ENCODE results near the gene OSBP2.
"Not testable (repeated sequence)": the region's sequence is repeated elsewhere in the genome, so short reads cannot be mapped to it uniquely, and the experiment has no call there.

The OSBP2 gene

DNA sequence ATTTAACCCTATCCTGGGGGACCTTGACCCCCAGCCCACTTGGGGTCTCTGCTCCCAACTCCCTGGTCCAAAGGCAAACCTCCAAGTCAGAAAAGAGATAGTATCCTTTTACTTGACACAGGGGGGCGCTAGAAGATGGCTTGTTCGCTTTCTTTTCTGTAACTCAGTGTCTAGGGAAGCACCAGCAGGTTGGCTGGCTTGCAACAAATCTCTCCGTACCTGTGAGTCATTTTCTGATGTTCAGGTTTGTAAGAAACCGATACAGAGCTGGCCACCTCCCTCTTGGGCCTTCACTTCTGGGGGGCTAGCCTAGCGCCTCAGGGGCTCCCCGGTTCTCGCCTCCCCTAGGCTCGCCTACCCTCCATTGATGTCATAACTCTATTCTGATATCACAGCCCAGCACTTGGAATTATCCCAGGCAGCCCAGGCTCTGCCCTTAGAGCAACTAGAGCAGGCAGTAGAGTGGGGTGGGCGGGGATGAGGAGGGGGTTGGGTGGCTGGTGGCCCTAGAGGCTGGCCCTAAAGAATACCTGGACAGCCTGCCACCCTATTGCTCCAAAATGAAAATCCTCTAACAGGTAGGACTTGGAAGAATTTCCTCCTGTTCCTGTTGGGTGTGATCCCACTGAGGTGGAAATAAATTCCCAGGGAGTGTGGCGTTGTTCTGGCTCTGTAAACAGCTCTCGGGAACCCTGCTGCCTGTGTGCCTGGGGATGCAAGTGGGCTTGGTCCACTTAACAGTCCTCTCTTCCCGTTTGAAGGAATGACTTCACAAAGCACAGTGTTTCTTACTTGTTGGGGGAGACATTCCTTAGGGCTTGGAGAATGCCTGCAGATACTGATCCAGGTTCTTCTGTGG is 69.4 kb downstream of the OSBP2 start:
- no peak for DNase-seq (ENCODE audit: low read depth)

- DNase-seq (ENCODE audit: low read depth) = no peak
Measured at GRCh38 chr22:30767661-30768060, 73.0 kb downstream of the OSBP2 start.

- DNase-seq (ENCODE audit: low read depth) = no peak
Measured at GRCh38 chr22:30770716-30771115, 76.0 kb downstream of the OSBP2 start.

DNA sequence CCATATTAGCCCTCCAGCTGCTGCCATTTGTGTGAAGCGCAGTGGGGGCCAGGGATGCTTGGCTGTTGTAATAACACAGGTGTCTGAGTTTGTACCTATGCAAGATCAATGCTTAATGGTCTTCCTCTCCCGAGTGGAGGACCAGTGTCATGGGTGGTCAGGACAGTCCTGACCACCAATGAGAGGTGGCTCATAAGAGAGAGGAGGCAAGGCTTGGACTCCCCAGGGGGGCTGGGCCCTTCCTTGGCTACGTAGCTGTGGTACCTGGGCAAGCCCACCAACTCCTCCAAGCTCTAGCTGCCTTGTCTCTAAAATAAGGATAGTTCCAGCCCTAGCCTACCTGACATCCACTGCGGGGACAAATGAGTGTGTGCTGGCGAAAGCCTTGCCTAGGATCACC is 79.2 kb downstream of the OSBP2 start:
- DNase-seq (ENCODE audit: low read depth) = no peak

DNA sequence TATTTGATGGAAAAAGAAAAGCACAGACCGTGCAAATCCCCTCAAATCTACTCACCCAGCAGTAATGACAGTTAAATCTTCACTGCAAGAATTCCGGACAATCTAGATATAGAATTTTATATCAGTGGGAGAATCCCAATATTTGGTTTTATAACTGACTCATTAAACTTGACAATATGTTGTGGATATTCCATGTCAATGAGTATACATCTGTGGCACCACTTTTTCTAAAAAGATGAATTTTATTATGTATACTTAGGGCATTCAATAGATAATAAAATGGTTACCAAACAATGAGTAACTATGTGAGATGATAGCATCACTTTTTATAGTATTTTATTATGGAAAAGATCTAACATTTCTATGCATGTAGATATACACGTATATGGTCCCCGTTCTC is 79.9 kb downstream of the OSBP2 start:
- DNase-seq (ENCODE audit: low read depth) = no peak

DNA sequence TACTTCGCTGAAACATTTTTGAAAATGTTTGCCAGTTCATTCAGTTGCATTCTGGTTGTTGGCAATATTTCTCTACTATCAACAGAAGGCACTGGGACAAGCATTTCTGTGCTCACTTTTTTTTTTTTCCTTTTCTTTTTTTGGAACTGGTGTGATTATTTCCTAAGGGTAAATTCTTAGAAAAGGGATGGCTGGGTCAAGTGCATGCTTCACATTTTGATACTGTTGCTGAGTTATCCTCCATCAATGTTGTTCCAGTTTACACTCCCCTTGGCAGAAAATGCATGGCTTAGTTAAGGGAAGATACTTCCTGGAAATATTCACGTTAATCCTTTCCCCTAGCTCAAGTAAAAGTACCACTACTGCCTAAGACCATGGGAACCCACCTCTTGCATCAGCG is 81.8 kb downstream of the OSBP2 start:
- DNase-seq (ENCODE audit: low read depth) = no peak

- DNase-seq (ENCODE audit: low read depth) = not testable (repeated sequence)
Measured at GRCh38 chr22:30777146-30777545, 82.5 kb downstream of the OSBP2 start.

GRCh38 chr22:30777587-30777986 is 82.9 kb downstream of the OSBP2 start:
- DNase-seq (ENCODE audit: low read depth) = no peak

- DNase-seq (ENCODE audit: low read depth) = no peak
Measured at GRCh38 chr22:30778261-30778660, 83.6 kb downstream of the OSBP2 start.

DNA sequence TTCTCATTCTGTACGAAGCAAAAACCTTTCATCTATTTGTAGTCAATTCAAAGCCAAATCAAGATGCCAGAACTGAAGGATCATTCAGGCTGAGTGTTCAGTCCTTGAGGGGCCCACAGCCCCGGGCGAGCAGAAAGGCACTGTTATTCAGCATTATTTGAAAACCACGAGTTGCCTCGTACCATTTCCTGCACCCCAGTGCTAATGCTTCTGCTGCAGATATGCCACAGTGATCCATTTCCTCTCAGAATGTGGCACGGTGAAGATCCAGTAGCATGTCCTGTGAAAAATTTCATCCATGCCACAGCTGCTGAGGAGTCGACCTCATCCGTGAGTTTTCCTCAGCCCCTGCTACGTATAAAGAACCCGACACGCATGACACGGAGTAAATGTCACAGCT is 85.4 kb downstream of the OSBP2 start:
- no peak for DNase-seq (ENCODE audit: low read depth)

DNA sequence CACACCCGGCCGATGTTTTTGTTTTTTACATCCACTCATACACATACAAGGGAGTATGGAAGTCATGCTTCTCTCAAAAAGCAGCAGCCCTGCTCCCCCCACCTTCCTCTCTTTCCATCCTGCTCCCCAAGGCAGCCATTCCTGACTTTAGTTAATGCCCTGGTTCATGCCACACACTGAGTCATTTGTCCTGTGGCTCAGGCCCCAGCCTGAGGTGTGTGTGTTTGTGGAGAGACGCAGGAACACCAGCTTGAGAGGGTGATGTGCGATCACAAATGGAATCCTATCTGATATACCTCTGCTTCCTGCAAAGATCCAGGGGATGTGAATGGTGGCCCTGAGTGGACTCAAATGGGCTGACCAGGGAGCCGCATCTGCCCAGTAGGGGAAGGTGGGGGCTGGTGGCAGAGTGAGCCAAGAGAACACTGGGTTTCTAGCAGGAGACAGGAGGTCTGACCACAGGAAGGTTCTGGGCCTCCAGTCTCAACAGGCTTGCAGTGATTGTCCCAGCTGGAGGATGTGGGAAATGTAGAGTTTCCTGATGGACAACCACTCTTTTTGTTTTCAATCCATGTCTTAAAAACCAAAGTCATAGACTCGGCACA is 86.7 kb downstream of the OSBP2 start:
- DNase-seq (ENCODE audit: low read depth) = no peak

- no peak for DNase-seq (ENCODE audit: low read depth)
Measured at GRCh38 chr22:30782613-30783012, 87.9 kb downstream of the OSBP2 start.

- DNase-seq (ENCODE audit: low read depth) = no peak
Measured at GRCh38 chr22:30783021-30783420, 88.3 kb downstream of the OSBP2 start.

GRCh38 chr22:30785527-30785926 is 90.9 kb downstream of the OSBP2 start:
- no peak for DNase-seq (ENCODE audit: low read depth)

DNA sequence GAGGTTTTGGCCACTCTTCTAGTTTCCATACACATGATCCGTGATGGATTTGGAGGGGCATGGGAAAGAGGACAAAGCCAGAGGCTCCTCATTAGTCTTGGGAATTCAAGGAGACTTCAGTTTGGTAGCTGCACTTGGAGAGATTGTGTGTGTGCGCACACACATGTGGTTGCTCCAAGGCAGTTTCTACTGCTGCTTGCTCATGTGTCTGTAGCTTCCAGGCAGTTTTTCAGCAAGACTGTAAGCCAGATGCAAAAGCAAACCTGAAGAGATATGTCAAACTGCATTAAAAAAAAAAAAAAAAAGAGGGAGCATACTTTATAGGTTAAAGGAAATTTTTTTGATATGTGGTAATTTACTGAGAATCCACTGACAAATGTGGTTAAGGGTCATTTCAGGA is 95.7 kb downstream of the OSBP2 start:
- no peak for DNase-seq (ENCODE audit: low read depth)

DNA sequence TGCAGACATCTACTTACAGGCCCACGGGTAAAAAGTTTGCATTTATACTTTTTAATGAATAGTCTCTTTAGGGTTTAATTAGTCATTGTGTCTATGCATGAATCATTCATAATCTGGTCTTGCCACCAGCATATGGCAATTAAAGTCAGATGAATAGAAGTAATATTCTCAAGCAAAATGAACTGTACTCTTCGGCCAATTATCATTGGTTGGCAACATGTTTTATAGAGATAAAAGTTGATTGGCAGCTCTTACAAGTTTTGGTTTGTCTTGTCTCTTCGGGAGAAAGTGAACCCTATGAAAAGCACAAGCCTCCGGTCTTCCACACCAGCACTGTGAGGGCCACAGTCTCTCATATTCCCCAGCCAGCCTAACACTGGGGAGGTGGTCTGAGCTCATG is 97.8 kb downstream of the OSBP2 start:
- DNase-seq (ENCODE audit: low read depth) = no peak

DNA sequence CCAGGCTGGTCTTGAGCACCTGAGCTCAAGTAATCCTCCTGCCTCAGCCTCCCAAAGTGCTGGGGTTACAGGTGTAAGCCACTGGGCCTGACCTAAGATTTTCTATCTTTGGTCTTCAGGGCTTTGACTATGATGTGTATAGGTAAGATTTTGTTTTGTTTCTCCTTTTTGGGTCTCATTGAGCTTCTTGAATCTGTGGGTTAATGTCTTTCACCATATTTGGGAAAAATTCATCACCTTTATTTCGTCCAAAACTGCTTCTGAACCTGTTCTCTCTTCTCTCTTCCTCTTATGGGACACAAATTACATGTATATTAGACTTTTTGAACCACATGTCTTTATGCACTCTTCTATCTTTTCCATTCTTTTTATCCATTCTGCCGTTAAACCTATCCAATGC is 100.4 kb downstream of the OSBP2 start:
- no peak for DNase-seq (ENCODE audit: low read depth)

GRCh38 chr22:30801695-30802094 is 107.0 kb downstream of the OSBP2 start:
- no peak for DNase-seq (ENCODE audit: low read depth)

DNA sequence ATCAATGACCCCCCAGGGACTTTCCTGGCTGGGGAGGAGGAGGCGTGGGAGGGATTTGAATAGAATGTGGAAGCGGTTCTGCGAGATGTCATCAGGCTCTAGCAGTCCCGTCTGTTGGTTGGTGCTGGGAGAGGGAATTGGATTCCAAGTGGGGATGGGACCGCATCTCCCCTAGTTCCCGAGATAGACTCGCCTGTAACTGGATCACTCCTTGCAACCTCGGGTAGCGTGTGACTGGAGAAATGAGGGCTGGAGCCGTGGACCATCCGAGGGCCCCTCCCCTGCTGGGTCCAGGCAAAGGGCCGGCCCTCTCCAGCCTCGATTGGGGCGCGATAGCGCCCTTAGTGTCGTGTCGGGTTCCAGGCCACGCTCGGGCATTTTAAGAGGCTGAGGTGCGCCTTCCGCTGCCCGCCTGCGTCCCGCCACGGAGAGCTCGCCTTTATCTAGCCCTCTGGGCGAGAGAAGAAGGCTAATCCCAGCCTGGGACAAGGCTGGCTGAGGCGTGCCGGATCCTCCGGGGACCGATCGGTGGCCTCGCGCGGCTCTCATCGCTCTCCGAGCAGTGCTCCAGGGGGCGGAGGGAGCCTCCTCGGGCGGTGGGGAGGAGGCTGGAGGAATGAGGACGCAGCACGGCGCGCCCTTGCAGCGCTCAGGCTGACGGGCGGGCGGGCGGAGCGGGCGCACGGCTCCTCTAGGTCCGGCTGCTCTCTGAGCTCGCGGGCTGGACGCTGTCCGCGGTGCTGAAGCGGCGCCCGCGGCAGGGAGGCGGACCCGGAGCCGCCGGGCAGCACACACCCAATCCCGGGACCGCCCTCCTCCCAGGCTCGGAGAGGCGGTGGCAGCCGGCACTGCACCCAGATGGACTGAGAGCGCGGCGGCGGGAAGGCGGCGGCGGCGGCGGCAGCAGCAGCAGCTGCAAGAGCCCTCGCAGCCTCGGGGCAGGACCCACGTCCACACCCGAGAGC is 107.8 kb downstream of the OSBP2 start:
- DNase-seq (ENCODE audit: low read depth) = peak; percentile 25

GRCh38 chr22:30803679-30804078 is 109.0 kb downstream of the OSBP2 start:
- DNase-seq (ENCODE audit: low read depth) = no peak

DNA sequence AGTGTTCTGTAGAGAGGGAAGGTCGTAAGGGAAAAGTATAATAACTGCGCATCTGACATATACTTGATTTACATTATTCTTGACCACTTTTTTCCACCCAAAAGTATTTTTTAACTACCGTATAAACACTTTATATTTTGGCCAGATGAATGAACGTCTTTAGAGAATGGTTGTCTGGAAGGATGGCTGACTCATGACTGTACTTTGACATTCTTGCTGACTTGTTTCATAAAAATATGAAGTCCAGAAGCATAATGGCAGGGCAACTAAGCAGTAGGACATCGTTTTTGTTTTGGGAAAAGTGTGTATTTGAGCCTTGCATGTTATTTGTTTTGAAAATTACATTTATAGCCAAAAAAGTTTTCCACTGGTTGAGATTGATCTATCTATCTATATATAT is 110.0 kb downstream of the OSBP2 start:
- no peak for DNase-seq (ENCODE audit: low read depth)

DNA sequence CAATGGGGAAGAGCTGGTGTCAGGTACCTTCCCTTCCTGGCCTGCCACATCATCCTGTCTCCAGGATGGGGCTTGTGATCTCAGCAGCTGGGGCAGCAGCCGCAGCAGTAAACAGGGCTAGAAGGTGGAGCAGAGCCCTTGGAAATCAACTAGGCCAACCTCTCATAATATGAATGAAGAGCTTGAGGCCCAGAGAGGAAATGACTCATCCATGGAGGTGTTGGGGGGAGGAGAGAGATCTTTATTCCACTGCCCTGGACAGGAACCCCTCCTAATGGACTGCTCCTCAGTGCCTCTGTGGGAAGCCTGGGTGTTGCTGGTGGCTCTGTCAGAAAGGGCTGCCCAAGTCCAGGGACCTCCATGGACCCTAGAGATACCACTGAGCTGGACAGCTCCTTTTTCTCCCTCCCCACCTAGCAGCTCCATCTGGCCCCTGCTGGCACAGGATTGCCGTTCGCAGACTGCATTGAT is 111.8 kb downstream of the OSBP2 start:
- DNase-seq (ENCODE audit: low read depth) = no peak

DNA sequence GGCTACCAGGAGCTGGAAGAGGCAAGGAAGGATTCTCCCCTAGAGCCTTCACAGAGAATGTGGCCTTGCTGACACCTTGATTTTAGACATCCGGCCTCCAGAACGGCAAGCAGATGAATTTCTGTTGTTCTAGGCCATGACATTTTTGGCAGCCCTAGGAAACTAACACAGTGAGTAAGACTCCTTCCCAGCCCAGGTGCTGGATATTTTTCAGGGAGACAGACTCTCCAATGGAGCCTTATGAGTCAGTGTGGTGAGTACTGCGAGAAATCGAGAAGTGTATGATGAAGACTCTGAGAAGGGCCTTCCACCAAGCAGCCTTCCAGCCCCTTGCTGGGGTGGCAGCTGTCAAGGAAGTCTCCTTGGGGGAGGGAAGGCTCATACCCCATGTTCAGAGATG is 114.4 kb downstream of the OSBP2 start:
- no peak for DNase-seq (ENCODE audit: low read depth)
